Activated effector memory CD4-positive, alpha-beta T cell treated with Interleukin-2 at 50 U/mL for 16 hours (primary cell): Measurements from ENCODE around the gene CDC42BPA.

Source experiments
- DNase-seq: peaks from one replicate; pipeline ENCODE4 v3.0.0-alpha.2; 2020

CDC42BPA gene

GRCh38 chr1:226990133-226990716 lies 328.1 kb downstream of the CDC42BPA start:
- DNase-seq, result peak; percentile 15

- DNase-seq, result no peak
These were observed 329.0 kb downstream of the CDC42BPA start for GRCh38 chr1:226989085-226989920.

DNA sequence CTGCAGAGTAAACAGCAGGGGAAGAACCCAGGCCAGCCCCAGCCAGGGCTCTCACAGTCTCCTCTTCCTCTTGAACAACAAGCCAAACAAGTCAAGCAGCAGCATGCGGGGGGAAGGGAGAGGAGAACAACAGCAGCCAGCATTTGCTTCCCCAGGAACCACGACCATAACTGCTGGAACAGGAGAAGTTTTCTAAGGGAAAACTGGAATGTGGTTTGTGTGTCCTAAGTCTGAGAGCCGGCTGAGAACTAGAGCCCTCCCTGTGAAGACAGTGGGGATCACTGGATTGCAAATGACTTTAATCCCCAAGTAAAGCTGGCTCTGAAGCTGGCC lies 330.0 kb downstream of the CDC42BPA start:
- no peak for DNase-seq

DNA sequence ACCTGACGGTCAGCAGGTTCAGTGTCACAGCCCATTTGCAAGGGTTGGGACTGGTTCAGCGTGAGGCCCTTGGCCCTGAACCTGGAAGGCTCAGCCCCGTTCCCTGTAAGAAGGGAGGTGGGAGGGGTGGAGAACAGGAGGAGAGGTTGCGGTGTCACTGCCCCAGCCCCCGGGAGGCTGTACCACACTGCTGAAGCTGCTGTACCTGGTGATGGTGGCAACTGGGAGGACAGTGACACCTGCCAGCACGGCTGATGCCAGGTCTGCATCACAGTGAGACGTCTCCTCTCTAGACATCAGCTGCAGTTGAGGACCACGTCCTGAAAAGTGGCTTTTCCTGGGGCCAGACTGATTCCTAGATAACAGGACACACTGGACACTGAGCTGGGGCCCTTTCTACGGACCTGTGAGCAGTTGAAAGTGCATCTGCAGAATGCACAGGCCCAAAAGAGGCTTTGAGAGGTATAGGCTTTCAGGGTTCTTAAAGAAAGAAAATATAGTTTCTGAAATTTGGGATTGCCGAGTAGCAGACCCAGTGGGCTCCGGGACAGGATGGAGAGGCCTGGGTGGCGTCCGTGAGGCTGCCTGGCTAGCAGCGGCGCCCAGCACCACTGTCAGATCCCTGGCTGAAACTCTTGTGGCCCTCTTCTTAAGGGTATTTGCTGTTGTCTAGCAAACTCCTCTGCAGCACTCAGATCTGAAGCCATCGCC lies 330.5 kb downstream of the CDC42BPA start:
- DNase-seq, result no peak

- DNase-seq, result no peak
These were observed 331.1 kb downstream of the CDC42BPA start for GRCh38 chr1:226987179-226987536.

DNA sequence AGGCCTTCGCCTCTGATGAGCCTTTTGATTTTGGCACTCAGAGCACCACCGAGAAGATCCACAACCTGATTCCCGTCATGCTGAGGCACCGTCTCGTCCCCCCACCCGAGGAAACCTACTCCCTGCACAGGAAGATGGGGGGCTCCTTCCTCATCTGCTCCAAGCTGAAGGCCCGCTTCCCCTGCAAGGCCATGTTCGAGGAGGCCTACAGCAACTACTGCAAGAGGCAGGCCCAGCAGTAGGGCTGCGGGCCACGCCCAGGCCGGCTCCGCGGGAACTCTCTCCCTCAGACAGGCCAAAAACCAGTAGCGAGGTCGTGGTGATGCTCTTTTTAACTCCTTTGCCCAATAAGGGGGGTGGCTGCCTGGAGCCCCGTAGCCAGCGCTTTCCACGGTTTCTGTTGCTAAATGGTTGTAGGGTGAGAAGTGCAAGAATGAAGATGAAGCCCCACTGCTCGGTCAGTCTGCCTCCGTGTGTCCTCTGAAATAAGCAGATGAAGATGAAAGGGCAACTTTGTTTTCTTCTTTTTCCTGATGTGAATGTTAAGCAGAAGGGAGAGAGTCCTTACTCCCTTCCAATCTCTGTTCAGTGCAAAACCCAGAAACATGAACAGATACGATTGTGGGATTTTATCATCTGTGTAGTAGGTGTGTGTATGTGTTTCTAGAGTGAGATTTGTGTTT lies 331.7 kb downstream of the CDC42BPA start:
- DNase-seq, result no peak

- no peak for DNase-seq
These were observed 332.3 kb downstream of the CDC42BPA start for GRCh38 chr1:226985839-226986463.

DNA sequence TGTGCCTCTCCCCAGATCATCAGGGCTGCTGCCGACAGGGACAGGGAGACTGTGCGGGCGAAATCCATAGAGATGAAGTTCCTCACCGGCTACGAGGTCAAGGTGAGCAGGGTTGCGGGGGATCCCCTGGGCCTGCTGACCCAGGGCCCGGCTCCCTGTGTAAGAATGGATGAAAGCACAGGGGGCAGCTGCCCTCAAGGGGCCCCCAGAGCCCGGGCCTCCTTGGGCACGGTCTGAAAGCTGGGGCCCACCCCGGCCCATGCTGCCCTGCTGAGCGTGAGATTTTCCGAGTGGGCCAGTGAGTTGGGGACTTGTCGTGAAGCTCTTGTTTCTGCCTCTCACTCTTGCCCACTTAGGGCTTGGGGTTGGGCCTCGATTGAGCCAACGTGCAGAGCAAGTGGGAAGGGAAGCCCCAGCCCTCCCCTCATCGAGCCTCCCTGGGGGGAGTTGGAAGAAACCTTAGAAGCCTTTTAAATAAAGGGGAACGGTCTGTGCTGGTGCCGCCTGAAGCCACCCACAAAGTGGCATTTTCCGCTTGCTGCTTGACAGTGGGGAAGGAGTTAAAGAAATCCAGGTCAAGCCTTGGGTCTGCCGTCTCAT lies 333.0 kb downstream of the CDC42BPA start:
- no peak for DNase-seq

DNA sequence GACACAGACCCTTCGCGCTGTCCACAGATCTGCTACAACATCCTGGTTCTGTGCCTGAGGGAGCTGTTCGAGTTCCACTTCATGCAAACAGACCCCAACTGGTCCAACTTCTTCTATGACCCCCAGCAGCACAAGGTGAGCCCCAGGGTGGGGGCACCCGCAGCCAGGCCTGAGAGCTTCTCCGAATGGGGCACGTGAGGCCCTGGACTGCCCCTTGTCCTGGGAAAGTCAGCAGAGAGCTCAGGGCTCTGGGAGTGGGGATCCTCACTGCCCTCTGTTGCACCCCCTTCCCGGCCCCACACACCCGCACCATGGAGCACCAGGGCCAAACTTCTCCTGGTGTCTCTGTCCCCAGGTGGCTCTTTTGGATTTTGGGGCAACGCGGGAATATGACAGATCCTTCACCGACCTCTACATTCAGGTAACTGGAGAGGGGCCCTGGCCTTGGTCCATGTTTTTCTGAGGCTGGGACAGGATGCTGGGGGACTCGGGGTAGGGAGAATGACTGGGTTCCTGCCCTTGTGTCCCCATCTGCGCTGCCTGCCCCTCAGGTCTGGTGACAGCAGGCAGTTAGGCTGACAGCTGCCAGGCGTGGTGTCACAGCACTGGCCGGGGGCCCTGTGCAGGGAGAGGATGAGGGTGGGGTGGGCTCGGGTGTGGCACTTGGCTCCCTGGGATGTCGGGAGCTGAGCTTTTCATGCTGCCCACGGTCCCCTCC lies 333.6 kb downstream of the CDC42BPA start:
- DNase-seq, result no peak

DNA sequence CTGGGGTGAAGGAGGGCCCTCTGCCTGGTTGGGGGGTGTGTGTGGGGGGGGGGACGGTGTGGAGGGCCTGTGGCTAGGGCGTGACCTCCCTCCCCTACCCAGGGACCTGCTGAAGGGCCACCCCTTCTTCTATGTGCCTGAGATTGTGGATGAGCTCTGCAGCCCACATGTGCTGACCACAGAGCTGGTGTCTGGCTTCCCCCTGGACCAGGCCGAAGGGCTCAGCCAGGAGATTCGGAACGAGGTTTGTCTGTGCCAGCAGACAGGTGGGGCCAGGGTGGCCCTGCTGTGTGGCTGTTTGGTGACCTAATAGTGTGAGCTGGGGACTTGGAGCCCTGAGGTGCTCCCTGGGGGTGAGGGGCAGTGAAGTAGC lies 334.3 kb downstream of the CDC42BPA start:
- no peak for DNase-seq

GRCh38 chr1:226983247-226983991 lies 334.9 kb downstream of the CDC42BPA start:
- DNase-seq, result no peak

DNA sequence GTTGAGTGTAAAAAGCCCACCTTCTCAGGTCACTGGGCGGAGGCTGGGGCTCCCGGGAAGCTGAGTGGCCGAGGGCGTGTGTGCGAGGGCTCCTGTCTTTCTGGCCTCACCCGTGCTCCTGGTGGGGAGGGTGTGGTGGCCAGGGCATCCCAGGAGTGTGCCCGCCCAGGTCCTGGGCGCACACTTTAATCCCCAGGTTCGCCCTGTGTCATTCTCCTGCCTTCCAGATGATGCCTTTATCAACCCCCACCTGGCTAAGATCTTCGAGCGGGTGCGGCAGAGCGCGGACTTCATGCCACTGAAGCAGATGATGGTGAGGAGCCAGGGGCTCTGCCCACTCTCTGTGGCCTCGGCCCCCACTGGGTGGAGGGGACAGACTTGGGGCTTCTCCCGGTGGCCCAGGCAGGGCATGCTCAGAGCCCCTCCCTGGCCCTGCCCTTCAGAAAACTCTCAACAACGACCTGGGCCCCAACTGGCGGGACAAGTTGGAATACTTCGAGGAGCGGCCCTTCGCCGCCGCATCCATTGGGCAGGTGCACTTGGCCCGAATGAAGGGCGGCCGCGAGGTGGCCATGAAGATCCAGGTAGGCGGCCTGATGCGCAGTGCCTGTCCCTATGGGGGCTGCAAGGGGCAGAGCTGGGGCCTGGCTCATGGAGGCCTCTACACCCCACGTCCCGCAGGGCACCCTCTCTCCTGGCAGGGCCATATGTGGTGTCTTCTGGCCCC lies 335.7 kb downstream of the CDC42BPA start:
- no peak for DNase-seq

DNA sequence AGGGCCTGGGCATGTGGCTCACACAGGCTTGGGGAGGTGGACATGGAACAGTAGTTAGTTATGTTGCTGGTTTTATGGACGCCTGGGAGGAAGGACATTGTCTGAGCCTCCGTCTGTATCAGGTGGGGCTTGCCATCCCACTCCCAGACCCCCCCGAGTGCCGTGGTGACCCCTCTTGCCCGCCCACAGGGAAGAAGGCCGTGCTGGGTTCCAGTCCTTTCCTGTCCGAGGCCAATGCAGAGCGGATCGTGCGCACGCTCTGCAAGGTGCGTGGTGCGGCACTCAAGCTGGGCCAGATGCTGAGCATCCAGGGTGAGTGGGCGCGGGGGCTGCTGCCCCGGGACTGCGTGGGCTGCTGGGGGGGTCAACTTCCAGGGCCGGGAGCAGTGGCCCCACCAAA lies 336.5 kb downstream of the CDC42BPA start:
- DNase-seq, result no peak

DNA sequence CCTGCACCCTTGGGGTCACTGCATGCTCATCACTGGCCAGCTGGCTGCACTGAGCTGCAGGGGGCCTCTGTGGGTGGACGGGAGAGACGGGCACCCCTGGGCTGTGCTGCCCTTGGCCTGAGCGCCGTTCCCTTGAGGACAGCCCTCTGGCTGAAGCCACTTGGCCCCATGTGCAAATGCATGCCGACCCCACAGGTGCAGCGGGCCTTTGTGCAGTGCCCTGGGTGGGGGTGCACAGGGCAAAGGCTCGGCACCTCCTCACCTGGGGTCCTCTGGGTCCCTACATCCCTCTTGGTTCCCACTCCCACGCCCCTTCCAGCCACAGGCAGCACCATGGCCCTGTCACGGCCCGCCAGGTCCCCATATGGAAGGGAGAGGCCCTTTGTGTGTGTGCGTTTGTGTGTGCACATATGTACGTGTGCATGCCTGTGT lies 336.9 kb downstream of the CDC42BPA start:
- DNase-seq, result no peak

- no peak for DNase-seq
These were observed 337.5 kb downstream of the CDC42BPA start for GRCh38 chr1:226980565-226981385.

- no peak for DNase-seq
These were observed 338.2 kb downstream of the CDC42BPA start for GRCh38 chr1:226980122-226980560.

DNA sequence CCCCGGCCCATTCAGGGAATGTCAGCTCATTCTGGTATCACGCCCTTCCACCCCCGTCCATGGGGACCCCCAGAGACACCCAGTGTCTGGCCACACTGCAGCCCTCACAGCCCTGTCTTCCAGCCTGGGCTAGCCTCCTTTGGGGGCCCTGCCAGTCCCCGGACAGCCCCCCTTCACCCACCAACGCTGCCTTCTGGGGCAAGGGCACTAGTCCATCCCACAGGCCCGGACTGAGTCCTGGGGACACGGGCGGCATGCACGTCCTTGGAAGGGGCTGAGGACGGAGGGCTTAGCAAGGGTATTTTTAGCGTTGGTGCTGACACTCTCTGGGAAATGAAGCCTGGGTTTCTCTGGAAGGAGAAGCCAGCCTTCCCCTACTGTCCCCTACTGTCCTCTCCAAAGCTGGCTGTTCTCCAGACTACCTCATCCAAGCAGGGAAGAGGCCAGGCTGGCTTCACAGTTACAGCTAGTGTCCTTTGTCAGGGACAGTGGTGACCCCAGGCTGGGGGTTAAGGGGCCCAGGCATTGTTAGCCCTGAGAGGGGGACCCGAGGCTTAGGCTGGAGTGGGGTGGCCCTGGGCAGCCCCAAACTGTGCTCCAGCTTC lies 338.7 kb downstream of the CDC42BPA start:
- no peak for DNase-seq

DNA sequence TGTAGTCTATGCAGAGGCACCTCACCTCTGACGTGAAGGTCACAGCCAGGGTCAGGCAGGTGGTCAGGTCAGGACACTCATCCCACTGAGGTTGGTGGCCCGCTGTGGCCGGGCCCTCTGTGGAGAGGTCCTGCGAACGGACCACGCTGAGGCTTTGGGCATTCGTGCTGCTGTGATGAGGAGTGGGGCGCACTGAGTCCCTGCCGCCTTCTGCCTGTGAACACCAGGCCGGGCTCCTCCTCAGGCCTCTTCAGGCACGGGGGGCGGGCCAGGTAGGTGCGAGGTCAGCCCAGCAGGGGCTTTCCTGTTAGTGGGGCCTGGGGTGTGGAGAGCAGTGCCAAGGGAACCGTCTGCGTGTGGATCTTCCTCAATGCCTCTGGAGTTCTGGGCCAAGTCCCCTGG lies 339.2 kb downstream of the CDC42BPA start:
- DNase-seq, result no peak
